Vagina (tissue), 2 donors: ENCODE results near the gene EBF3.

Source experiments
- POLR2A ChIP-seq, 2 donors: fragments of 450-650 bp; IDR thresholded peaks; one replicate each; pipeline ENCODE4 v1.6.1; 2017; ENCODE audit warnings: antibody characterized with exemption in 2 of 2, mild to moderate bottlenecking in 2 of 2, moderate library complexity in 2 of 2
- POLR2AphosphoS5 ChIP-seq, 2 donors: sonication (generic); formaldehyde crosslinking; IDR thresholded peaks; one replicate each; pipeline ENCODE4 v1.9.0; 2017; ENCODE audit warnings: antibody characterized with exemption in 2 of 2, mild to moderate bottlenecking in 2 of 2, low read depth in 1 of 2; ENCODE audit not compliant: insufficient read depth in 1 of 2
- TF ChIP-seq, protein P1 (sequence below), 3 experiments: fragments of 450-650 bp in 2 of 3; fragments of 200-600 bp in 1 of 3; sonication (generic) in 1 of 3; IDR thresholded peaks; one replicate each; pipeline ENCODE4 v1.5.1; 2017 to 2019; ENCODE audit warnings: antibody characterized with exemption in 3 of 3, mild to moderate bottlenecking in 2 of 3, moderate library complexity in 2 of 3

DNA sequence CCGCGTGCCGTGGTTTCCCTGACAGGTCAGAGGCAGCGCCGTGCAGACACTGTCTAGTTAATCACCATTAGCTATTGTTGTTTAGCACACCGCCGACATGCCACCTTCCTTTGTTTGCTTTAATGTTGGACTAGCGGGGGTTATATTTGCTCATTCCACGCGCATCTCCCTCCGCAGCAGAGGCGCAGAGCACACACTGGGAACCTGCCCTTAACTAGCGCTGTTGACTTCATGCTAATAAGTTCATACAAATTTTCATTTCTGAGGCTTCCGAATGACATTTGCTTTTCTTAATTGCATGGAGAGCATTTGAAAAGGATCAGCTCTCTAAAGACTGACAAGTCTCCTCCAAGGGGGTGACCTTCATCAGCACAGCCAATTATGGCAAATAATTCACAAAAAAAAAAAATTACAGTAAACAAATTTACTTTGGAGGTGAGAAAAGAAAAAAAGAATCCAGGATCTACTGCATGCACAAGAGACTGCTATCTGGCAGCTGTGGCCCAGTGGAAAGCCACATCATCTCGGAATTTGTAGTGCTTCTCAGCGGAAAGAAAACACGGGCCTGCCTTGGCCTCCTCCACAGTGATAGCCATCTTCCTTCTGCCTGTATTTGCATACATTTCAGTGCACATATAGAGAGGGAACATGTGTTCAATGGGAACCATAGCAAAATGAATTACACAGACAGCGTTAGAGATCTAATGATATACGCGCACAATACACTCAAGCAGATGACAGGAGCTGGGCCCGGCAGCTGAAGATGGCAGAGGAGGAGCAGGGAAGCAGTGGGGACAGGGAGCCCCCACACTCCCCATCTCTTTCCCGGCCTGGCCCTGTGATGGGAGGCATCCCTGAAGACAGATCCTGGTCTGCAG is 94.2 kb downstream of the EBF3 start:
- TF ChIP-seq, protein P1, sequence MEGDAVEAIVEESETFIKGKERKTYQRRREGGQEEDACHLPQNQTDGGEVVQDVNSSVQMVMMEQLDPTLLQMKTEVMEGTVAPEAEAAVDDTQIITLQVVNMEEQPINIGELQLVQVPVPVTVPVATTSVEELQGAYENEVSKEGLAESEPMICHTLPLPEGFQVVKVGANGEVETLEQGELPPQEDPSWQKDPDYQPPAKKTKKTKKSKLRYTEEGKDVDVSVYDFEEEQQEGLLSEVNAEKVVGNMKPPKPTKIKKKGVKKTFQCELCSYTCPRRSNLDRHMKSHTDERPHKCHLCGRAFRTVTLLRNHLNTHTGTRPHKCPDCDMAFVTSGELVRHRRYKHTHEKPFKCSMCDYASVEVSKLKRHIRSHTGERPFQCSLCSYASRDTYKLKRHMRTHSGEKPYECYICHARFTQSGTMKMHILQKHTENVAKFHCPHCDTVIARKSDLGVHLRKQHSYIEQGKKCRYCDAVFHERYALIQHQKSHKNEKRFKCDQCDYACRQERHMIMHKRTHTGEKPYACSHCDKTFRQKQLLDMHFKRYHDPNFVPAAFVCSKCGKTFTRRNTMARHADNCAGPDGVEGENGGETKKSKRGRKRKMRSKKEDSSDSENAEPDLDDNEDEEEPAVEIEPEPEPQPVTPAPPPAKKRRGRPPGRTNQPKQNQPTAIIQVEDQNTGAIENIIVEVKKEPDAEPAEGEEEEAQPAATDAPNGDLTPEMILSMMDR (IDR thresholded peaks at IDR 0.05), result no peak
- TF ChIP-seq POLR2A (IDR thresholded peaks at IDR 0.05), result no peak
- no peak for TF ChIP-seq POLR2AphosphoS5 (IDR thresholded peaks at IDR 0.05; ENCODE audit: insufficient read depth in 1 of 2, low read depth in 1 of 2)
